ENCODE measurements around the gene LRRC49. TPM values are rescaled to one million over a fixed set of nuclear protein-coding genes. Genes with fewer than 3 reads are reported as not detected.

LRRC49 gene
- total RNA-seq, 1 experiment from 2014 or later = 7.4 TPM

DNA sequence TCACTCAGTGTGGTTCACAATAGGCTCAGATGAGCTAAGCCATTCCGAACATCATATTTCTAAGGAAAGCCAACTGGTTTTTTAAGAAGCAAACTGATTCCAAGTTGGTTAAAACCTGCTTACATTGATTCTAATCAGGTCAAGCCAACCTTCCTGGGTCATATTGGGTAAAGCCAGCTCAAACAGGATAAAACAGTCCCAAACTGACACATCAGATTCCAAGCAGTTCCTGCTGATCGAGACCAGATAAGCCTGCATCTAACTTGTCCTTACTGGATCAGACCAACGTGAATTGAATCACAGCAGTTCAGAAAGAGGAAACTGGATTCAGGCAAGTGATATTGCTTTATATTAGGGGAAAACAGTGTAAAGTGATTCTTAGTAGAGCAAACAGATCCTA is 204.1 kb downstream of the LRRC49 start:
- intact Hi-C loops (cut with micrococcal nuclease) = no loop called here
- H3K4me3 ChIP-seq (replicated peaks in 1 of 2; ENCODE audit: low read depth in 1 of 2, low read length in 2 of 2) = no peak overlapping the region
- H2AFZ ChIP-seq (ENCODE audit: low read depth, low read length, poor library complexity, severe bottlenecking) = peak overlapping the region; percentile 24
- DNase-seq (ENCODE audit: low read depth, low spot score) (no peak), ATAC-seq (no peak)
- peaks cover 17 to 27% of the 10 kb centered on the region in 2 experiments for H3K4me1 ChIP-seq (ENCODE audit: control insufficient read depth in 1 of 2, insufficient read depth in 2 of 2, low read length in 2 of 2)
- TF ChIP-seq SIN3A (IDR thresholded peaks at IDR 0.05; ENCODE audit: low read depth) (no peak), POLR2A (IDR thresholded peaks at IDR 0.05; ENCODE audit: borderline replicate concordance, extremely low read depth, insufficient read depth, insufficient read length) (no peak), POLR2AphosphoS5 (IDR thresholded peaks at IDR 0.05; ENCODE audit: low read depth, low read length) (no peak), JUND (IDR thresholded peaks at IDR 0.05) (no peak), EGR1 (IDR thresholded peaks at IDR 0.05; ENCODE audit: low read depth) (no peak), ZBTB33 (IDR thresholded peaks at IDR 0.05; ENCODE audit: extremely low read depth, insufficient replicate concordance, low read length) (no peak), ELF1 (IDR thresholded peaks at IDR 0.05; ENCODE audit: borderline replicate concordance, low read depth) (no peak), REST (IDR thresholded peaks at IDR 0.05; ENCODE audit: low read depth) (no peak), ZNF274 (IDR thresholded peaks at IDR 0.05; ENCODE audit: low read depth, low read length) (no peak), EZH2phosphoT487 (IDR thresholded peaks at IDR 0.05; ENCODE audit: borderline replicate concordance) (no peak), CBX3 (IDR thresholded peaks at IDR 0.05; ENCODE audit: low read depth) (no peak), FOSL1 (IDR thresholded peaks at IDR 0.05; ENCODE audit: low read depth) (no peak), ZFX (IDR thresholded peaks at IDR 0.05) (no peak), RAD21 (IDR thresholded peaks at IDR 0.05; ENCODE audit: low read depth) (no peak), TCF7L2 (IDR thresholded peaks at IDR 0.05; ENCODE audit: borderline replicate concordance, extremely low read depth, insufficient read depth, insufficient read length) (no peak)
- TF ChIP-seq, protein P1, sequence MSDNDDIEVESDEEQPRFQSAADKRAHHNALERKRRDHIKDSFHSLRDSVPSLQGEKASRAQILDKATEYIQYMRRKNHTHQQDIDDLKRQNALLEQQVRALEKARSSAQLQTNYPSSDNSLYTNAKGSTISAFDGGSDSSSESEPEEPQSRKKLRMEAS (IDR thresholded peaks at IDR 0.05) = no peak
- TF ChIP-seq, protein P2, sequence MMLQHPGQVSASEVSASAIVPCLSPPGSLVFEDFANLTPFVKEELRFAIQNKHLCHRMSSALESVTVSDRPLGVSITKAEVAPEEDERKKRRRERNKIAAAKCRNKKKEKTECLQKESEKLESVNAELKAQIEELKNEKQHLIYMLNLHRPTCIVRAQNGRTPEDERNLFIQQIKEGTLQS (IDR thresholded peaks at IDR 0.05) = no peak
- TF ChIP-seq, protein P3, sequence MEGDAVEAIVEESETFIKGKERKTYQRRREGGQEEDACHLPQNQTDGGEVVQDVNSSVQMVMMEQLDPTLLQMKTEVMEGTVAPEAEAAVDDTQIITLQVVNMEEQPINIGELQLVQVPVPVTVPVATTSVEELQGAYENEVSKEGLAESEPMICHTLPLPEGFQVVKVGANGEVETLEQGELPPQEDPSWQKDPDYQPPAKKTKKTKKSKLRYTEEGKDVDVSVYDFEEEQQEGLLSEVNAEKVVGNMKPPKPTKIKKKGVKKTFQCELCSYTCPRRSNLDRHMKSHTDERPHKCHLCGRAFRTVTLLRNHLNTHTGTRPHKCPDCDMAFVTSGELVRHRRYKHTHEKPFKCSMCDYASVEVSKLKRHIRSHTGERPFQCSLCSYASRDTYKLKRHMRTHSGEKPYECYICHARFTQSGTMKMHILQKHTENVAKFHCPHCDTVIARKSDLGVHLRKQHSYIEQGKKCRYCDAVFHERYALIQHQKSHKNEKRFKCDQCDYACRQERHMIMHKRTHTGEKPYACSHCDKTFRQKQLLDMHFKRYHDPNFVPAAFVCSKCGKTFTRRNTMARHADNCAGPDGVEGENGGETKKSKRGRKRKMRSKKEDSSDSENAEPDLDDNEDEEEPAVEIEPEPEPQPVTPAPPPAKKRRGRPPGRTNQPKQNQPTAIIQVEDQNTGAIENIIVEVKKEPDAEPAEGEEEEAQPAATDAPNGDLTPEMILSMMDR (IDR thresholded peaks at IDR 0.05 in 2 of 3, conservative IDR thresholded peaks at IDR 0.05 in 1 of 3; ENCODE audit: borderline replicate concordance in 1 of 3, insufficient read depth in 1 of 3, low read depth in 2 of 3, low read length in 2 of 3) = no peak
- no peaks in the 10 kb centered on the region for H3K36me3 ChIP-seq (ENCODE audit: control insufficient read depth in 1 of 2, insufficient read depth in 2 of 2, low read length in 2 of 2)
- no peaks in the 10 kb centered on the region for H3K79me2 ChIP-seq (ENCODE audit: insufficient read depth, low read length)
- no peak overlapping the region for H3K9ac ChIP-seq (ENCODE audit: low read length)
- POLR2A ChIA-PET = no interaction called here
- no peaks in the 10 kb centered on the region for H3K9me3 ChIP-seq (ENCODE audit: control insufficient read depth in 1 of 2, insufficient read depth in 1 of 2, low read depth in 1 of 2, low read length in 2 of 2)
- H3K9me2 ChIP-seq (ENCODE audit: insufficient read depth) = no peaks in the 10 kb centered on the region
- no peak overlapping the region for H3K27ac ChIP-seq (ENCODE audit: low read depth, low read length)
- H3K4me2 ChIP-seq (ENCODE audit: low read length) = peak overlapping the region; percentile 19; the same call in 1 of the 2 replicates
- no peaks in the 10 kb centered on the region for H3K27me3 ChIP-seq (ENCODE audit: insufficient read depth, low read length)
- CTCF ChIA-PET = no interaction called here
- RAD21 ChIA-PET (ENCODE audit: low non-redundant PET in 1 of 2, low total read pairs in 2 of 2, uncharacterized antibody in 2 of 2, unreplicated experiment in 2 of 2) = no interaction called here
- no TSS peak for BruUV-seq (replicated peaks)
- no peaks in the 10 kb centered on the region for H4K20me1 ChIP-seq (ENCODE audit: insufficient read depth)
